ENCODE measurements around the gene NRIP1. TPM values are rescaled to one million over a fixed set of nuclear protein-coding genes. Genes with fewer than 3 reads are reported as not detected.

NRIP1 gene
- total RNA-seq, 1 experiment from 2014 or later, result 10.4 TPM

DNA sequence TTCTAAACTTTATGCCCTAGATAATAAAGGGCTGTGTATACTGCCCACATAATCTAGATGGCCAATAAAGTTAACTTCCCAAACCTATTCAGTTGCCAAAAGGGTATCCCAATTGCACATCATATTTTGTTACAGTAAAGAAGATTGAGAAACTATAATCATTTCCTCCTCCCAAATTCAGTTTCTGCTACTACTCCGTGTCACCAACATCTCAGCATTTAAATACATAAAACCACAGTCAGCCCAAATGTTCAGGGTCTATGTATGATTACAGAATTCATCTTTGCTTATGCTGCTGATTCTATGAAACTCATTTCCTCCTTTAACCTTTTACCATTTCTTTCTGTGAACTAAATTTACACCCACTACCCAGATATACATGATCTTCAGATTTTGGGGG, 28.6 kb downstream of the NRIP1 start:
- Mint-ChIP-seq H3K4me1 (peaks cover 2% of the 10 kb centered on the region in 2 experiments), H3K36me3 (ENCODE audit: insufficient read depth in 1 of 3, low read depth in 3 of 3) (peaks cover 0 to 2% (median 0%) of the 10 kb centered on the region in 3 experiments; a peak in 2 of 7 replicates), H3K27ac (no peak overlapping the region), H3K9me3 (no peaks in the 10 kb centered on the region), H3K27me3 (ENCODE audit: low read depth) (no peaks in the 10 kb centered on the region), H3K4me3 (no peak overlapping the region)
- Histone ChIP-seq H3K14ac (ENCODE audit: insufficient read depth, low read length) (no peak overlapping the region), H4K5ac (ENCODE audit: insufficient read length, low read depth, low read length) (no peak overlapping the region), H3K27ac (ENCODE audit: insufficient read length, low read depth, low read length) (no peak overlapping the region), H2BK5ac (ENCODE audit: insufficient read length, low read length) (no peak overlapping the region), H3K23me2 (ENCODE audit: insufficient read length, low read depth, low read length, poor library complexity, severe bottlenecking) (no peaks in the 10 kb centered on the region), H3K9ac (ENCODE audit: extremely low read depth, insufficient read length, low read length) (no peak overlapping the region), H3K18ac (ENCODE audit: insufficient read length, low read depth, low read length) (no peak overlapping the region), H3K79me1 (ENCODE audit: insufficient read depth, low read depth, low read length, poor library complexity, severe bottlenecking) (no peaks in the 10 kb centered on the region), H3K27me3 (ENCODE audit: insufficient read depth, low read length) (no peaks in the 10 kb centered on the region), H4K8ac (replicated peaks; ENCODE audit: insufficient read length, low read depth, low read length) (no peak overlapping the region), H3K4me2 (ENCODE audit: insufficient read depth, insufficient read length, low read length) (no peak overlapping the region), H3K56ac (ENCODE audit: insufficient read length, low read depth, low read length) (no peak overlapping the region), H3K9me3 (ENCODE audit: control insufficient read depth, low read depth, low read length) (no peaks in the 10 kb centered on the region), H3K23ac (ENCODE audit: insufficient read length, low read depth, low read length) (no peak overlapping the region), H3K4ac (ENCODE audit: low read depth, low read length) (no peak overlapping the region), H2BK20ac (ENCODE audit: low read depth, low read length, poor library complexity, severe bottlenecking) (no peak overlapping the region), H2BK120ac (ENCODE audit: low read depth, low read length, poor library complexity, severe bottlenecking) (no peak overlapping the region), H3T11ph (ENCODE audit: low read length) (no peak overlapping the region), H3K79me2 (ENCODE audit: insufficient read depth, low read length) (no peaks in the 10 kb centered on the region; the same call in 1 of the 2 replicates), H2AFZ (ENCODE audit: low read length) (no peak overlapping the region), H2AK5ac (ENCODE audit: insufficient read length, low read length) (no peak overlapping the region), H3K4me1 (ENCODE audit: insufficient read depth, low read length) (no peaks in the 10 kb centered on the region), H4K20me1 (ENCODE audit: control insufficient read depth, insufficient read depth, insufficient read length) (no peaks in the 10 kb centered on the region), H2BK15ac (ENCODE audit: low read depth, low read length) (no peak overlapping the region), H4K91ac (ENCODE audit: insufficient read length, low read depth, low read length) (no peak overlapping the region), H2BK12ac (ENCODE audit: insufficient read length, low read depth, low read length) (no peak overlapping the region)
- DNase-seq, result no peak
- WGBS (ENCODE audit: extremely low coverage, insufficient read length, low lambda C conversion rate), result no CpG with 5 or more reads among the region's 1 CpG
- TF ChIP-seq CTCF (conservative IDR thresholded peaks at IDR 0.05), result no peak
